Mesendoderm (in vitro differentiated cells): Measurements from ENCODE around the gene MFSD6.
A peak's percentile ranks its signal among the peaks of the same experiment; 100 is the strongest.

Source experiments
- DNase-seq: peaks from one replicate; pipeline ENCODE4 v3.0.0; 2013
- H2AK5ac ChIP-seq: 2 replicates; pipeline ENCODE4 v1.6.1; 2013; ENCODE audit warnings: low read length, inconsistent platforms
- H2BK120ac ChIP-seq: 2 replicates; pipeline ENCODE4 v1.6.1; 2013; ENCODE audit warnings: low read depth, mild to moderate bottlenecking, low read length, moderate library complexity, mixed read lengths
- H2BK15ac ChIP-seq: replicated peaks from 2 replicates; pipeline ENCODE4 v1.6.1; 2013; ENCODE audit warnings: low read depth, mild to moderate bottlenecking, moderate library complexity
- H2BK5ac ChIP-seq: 2 replicates; pipeline ENCODE4 v1.6.1; 2013; ENCODE audit warnings: low read length, inconsistent platforms
- H3K18ac ChIP-seq: 2 replicates; pipeline ENCODE4 v1.6.1; 2013; ENCODE audit warnings: mild to moderate bottlenecking, low read length, mixed read lengths
- H3K23ac ChIP-seq: one replicate; pipeline ENCODE4 v1.6.1; 2013; ENCODE audit warnings: low read length
- H3K27ac ChIP-seq: 2 replicates; pipeline ENCODE4 v1.5.1; 2013; ENCODE audit warnings: low read depth, mild to moderate bottlenecking, inconsistent platforms, low read length, moderate library complexity
- H3K27me3 ChIP-seq: 2 replicates; pipeline ENCODE4 v1.6.1; 2013; ENCODE audit warnings: low read length, control low read depth, mild to moderate bottlenecking, inconsistent platforms; ENCODE audit not compliant: insufficient read depth, poor library complexity
- H3K36me3 ChIP-seq: 2 replicates; pipeline ENCODE4 v1.6.1; 2013; ENCODE audit warnings: low read length, inconsistent platforms; ENCODE audit not compliant: control insufficient read depth, insufficient read depth
- H3K4ac ChIP-seq: one replicate; pipeline ENCODE4 v1.6.1; 2013; ENCODE audit warnings: low read depth, mild to moderate bottlenecking, low read length, moderate library complexity
- H3K4me1 ChIP-seq: 2 replicates; pipeline ENCODE4 v1.6.1; 2013; ENCODE audit warnings: low read depth, low read length, inconsistent platforms; ENCODE audit not compliant: control insufficient read depth
- H3K4me2 ChIP-seq: 2 replicates; pipeline ENCODE4 v1.6.1; 2013; ENCODE audit warnings: low read length
- H3K4me3 ChIP-seq: 2 replicates; pipeline ENCODE4 v1.5.1; 2013; ENCODE audit warnings: mild to moderate bottlenecking, low read length
- H3K56ac ChIP-seq: one replicate; pipeline ENCODE4 v1.6.1; 2013; ENCODE audit warnings: low read length
- H3K79me1 ChIP-seq: 2 replicates; pipeline ENCODE4 v1.6.1; 2013; ENCODE audit warnings: low read length, inconsistent platforms
- H3K79me2 ChIP-seq: 2 replicates; pipeline ENCODE4 v1.6.1; 2013; ENCODE audit warnings: mild to moderate bottlenecking, low read length; ENCODE audit not compliant: control insufficient read depth, insufficient read depth
- H3K9ac ChIP-seq: 2 replicates; pipeline ENCODE4 v1.6.1; 2013; ENCODE audit warnings: low read length, inconsistent platforms
- H4K5ac ChIP-seq: one replicate; pipeline ENCODE4 v1.6.1; 2013; ENCODE audit warnings: low read length
- H4K8ac ChIP-seq: one replicate; pipeline ENCODE4 v1.6.1; 2013; ENCODE audit warnings: low read depth, mild to moderate bottlenecking, control low read depth, low read length, moderate library complexity
- WGBS: extraction: QIAGEN DNeasy Blood & Tissue Kit; methylation state at CpG from one replicate; pipeline ENCODE4 v1.1.7; 2013; ENCODE audit warnings: low lambda C conversion rate, missing lambda C conversion rate; ENCODE audit not compliant: insufficient coverage; ENCODE audit errors: extremely low coverage; 5-methylcytosine and 5-hydroxymethylcytosine counted together

MFSD6 gene

GRCh38 chr2:190533968-190534309 lies 125.8 kb downstream of the MFSD6 start:
- no peaks in the 10 kb centered on the region for H3K36me3 ChIP-seq
- H4K5ac ChIP-seq: peak overlapping the region; percentile 33
- H3K27me3 ChIP-seq: no peaks in the 10 kb centered on the region
- no peak overlapping the region for H3K4ac ChIP-seq
- H4K8ac ChIP-seq: no peak overlapping the region
- no peak overlapping the region for H3K23ac ChIP-seq
- no peak overlapping the region for H2BK5ac ChIP-seq
- H3K4me2 ChIP-seq: peak overlapping the region; percentile 63
- H3K4me1 ChIP-seq: peaks cover 6% of the 10 kb centered on the region
- H2AK5ac ChIP-seq: no peak overlapping the region
- H3K4me3 ChIP-seq: no peak overlapping the region
- peak overlapping the region; percentile 88 for H3K18ac ChIP-seq
- no peaks in the 10 kb centered on the region for H3K79me2 ChIP-seq
- WGBS: no CpG with 5 or more reads among the region's 13 CpGs
- peak overlapping the region; percentile 75 for H3K27ac ChIP-seq
- H3K9ac ChIP-seq: peak overlapping the region; percentile 88
- H2BK120ac ChIP-seq: no peak overlapping the region
- no peaks in the 10 kb centered on the region for H3K79me1 ChIP-seq
- H2BK15ac ChIP-seq: no peak overlapping the region
- no peak for DNase-seq
- H3K56ac ChIP-seq: peak overlapping the region; percentile 92

GRCh38 chr2:190534310-190535120 lies 126.4 kb downstream of the MFSD6 start, which contains the start of gene NEMP2:
NEMP2 (minus strand) TSS chr2:190534722; CDS start chr2:190534655, 67 bp downstream.
- H3K79me1 ChIP-seq: no peaks in the 10 kb centered on the region
- no peak within 1 kb of the TSS for H2BK15ac ChIP-seq
- WGBS: no CpG with 5 or more reads among the region's 92 CpGs
- H3K18ac ChIP-seq: peak within 1 kb of the TSS; percentile 88
- DNase-seq: peak; percentile 90
- no peak within 1 kb of the TSS for H2AK5ac ChIP-seq
- peak within 1 kb of the TSS; percentile 74 for H3K23ac ChIP-seq
- peak within 1 kb of the TSS; percentile 63 for H3K4me2 ChIP-seq
- H4K8ac ChIP-seq: no peak within 1 kb of the TSS
- peak within 1 kb of the TSS; percentile 92 for H3K56ac ChIP-seq
- H2BK5ac ChIP-seq: peak within 1 kb of the TSS; percentile 53
- H2BK120ac ChIP-seq: peak within 1 kb of the TSS; percentile 21
- H3K36me3 ChIP-seq: no peaks in the 10 kb centered on the region
- H3K4ac ChIP-seq: peak within 1 kb of the TSS; percentile 58
- peak within 1 kb of the TSS; percentile 33 for H4K5ac ChIP-seq
- H3K4me3 ChIP-seq: peak within 1 kb of the TSS; percentile 35
- H3K9ac ChIP-seq: peak within 1 kb of the TSS; percentile 88
- H3K27ac ChIP-seq: peak within 1 kb of the TSS; percentile 75
- peaks cover 6% of the 10 kb centered on the region for H3K4me1 ChIP-seq
- H3K27me3 ChIP-seq: no peaks in the 10 kb centered on the region
- H3K79me2 ChIP-seq: no peaks in the 10 kb centered on the region

- no peak overlapping the region for H2BK15ac ChIP-seq
- WGBS: no CpG with 5 or more reads among the region's 7 CpGs
- H3K36me3 ChIP-seq: no peaks in the 10 kb centered on the region
- no peak overlapping the region for H2AK5ac ChIP-seq
- peak overlapping the region; percentile 88 for H3K9ac ChIP-seq
- H3K4me3 ChIP-seq: peak overlapping the region; percentile 35
- no peak overlapping the region for H3K4ac ChIP-seq
- H3K4me2 ChIP-seq: peak overlapping the region; percentile 45
- no peak for DNase-seq
- peak overlapping the region; percentile 75 for H3K27ac ChIP-seq
- no peaks in the 10 kb centered on the region for H3K79me2 ChIP-seq
- H4K5ac ChIP-seq: no peak overlapping the region
- no peak overlapping the region for H2BK120ac ChIP-seq
- no peak overlapping the region for H3K23ac ChIP-seq
- H3K4me1 ChIP-seq: peaks cover 6% of the 10 kb centered on the region
- H3K56ac ChIP-seq: peak overlapping the region; percentile 92
- H3K27me3 ChIP-seq: no peaks in the 10 kb centered on the region
- H3K18ac ChIP-seq: peak overlapping the region; percentile 88
- H2BK5ac ChIP-seq: no peak overlapping the region
- H4K8ac ChIP-seq: no peak overlapping the region
- no peaks in the 10 kb centered on the region for H3K79me1 ChIP-seq
Observed at GRCh38 chr2:190535121-190535439, 126.9 kb downstream of the MFSD6 start.

- no peak overlapping the region for H3K4ac ChIP-seq
- H2BK5ac ChIP-seq: no peak overlapping the region
- H3K4me3 ChIP-seq: no peak overlapping the region
- H3K56ac ChIP-seq: peak overlapping the region; percentile 26
- no CpG with 5 or more reads among the region's 1 CpG for WGBS
- no peaks in the 10 kb centered on the region for H3K79me1 ChIP-seq
- peaks cover 6% of the 10 kb centered on the region for H3K4me1 ChIP-seq
- H2BK120ac ChIP-seq: peak overlapping the region; percentile 21
- DNase-seq: no peak
- H3K9ac ChIP-seq: no peak overlapping the region
- no peak overlapping the region for H3K27ac ChIP-seq
- no peak overlapping the region for H4K8ac ChIP-seq
- no peaks in the 10 kb centered on the region for H3K79me2 ChIP-seq
- no peak overlapping the region for H2BK15ac ChIP-seq
- H3K18ac ChIP-seq: no peak overlapping the region
- H4K5ac ChIP-seq: no peak overlapping the region
- H3K27me3 ChIP-seq: no peaks in the 10 kb centered on the region
- no peak overlapping the region for H2AK5ac ChIP-seq
- H3K4me2 ChIP-seq: no peak overlapping the region
- no peak overlapping the region for H3K23ac ChIP-seq
- no peaks in the 10 kb centered on the region for H3K36me3 ChIP-seq
Observed at GRCh38 chr2:190535586-190535985, 127.4 kb downstream of the MFSD6 start.

- H3K23ac ChIP-seq: no peak overlapping the region
- H3K27me3 ChIP-seq: no peaks in the 10 kb centered on the region
- no peaks in the 10 kb centered on the region for H3K36me3 ChIP-seq
- H2BK15ac ChIP-seq: no peak overlapping the region
- no peaks in the 10 kb centered on the region for H3K79me1 ChIP-seq
- no peak overlapping the region for H3K4me3 ChIP-seq
- no peak overlapping the region for H3K4me2 ChIP-seq
- peaks cover 6% of the 10 kb centered on the region for H3K4me1 ChIP-seq
- H3K56ac ChIP-seq: no peak overlapping the region
- no CpG with 5 or more reads among the region's 1 CpG for WGBS
- H3K9ac ChIP-seq: no peak overlapping the region
- H2BK120ac ChIP-seq: no peak overlapping the region
- DNase-seq: peak; percentile 77
- H2AK5ac ChIP-seq: no peak overlapping the region
- H3K4ac ChIP-seq: no peak overlapping the region
- H3K18ac ChIP-seq: no peak overlapping the region
- H3K27ac ChIP-seq: no peak overlapping the region
- H4K8ac ChIP-seq: no peak overlapping the region
- no peaks in the 10 kb centered on the region for H3K79me2 ChIP-seq
- H4K5ac ChIP-seq: no peak overlapping the region
- no peak overlapping the region for H2BK5ac ChIP-seq
Observed at GRCh38 chr2:190537765-190538164, 129.6 kb downstream of the MFSD6 start.

GRCh38 chr2:190538201-190538600 lies 130.0 kb downstream of the MFSD6 start:
- Histone ChIP-seq H3K4me3 (no peak overlapping the region), H3K79me1 (no peaks in the 10 kb centered on the region), H3K27me3 (no peaks in the 10 kb centered on the region), H2BK120ac (no peak overlapping the region), H2AK5ac (no peak overlapping the region), H3K18ac (no peak overlapping the region), H3K4me2 (no peak overlapping the region), H2BK5ac (no peak overlapping the region), H3K36me3 (no peaks in the 10 kb centered on the region), H4K5ac (no peak overlapping the region), H3K27ac (no peak overlapping the region), H2BK15ac (no peak overlapping the region), H3K4me1 (peaks cover 6% of the 10 kb centered on the region), H3K9ac (no peak overlapping the region), H3K4ac (no peak overlapping the region), H3K79me2 (no peaks in the 10 kb centered on the region), H3K23ac (no peak overlapping the region), H4K8ac (no peak overlapping the region), H3K56ac (no peak overlapping the region)
- DNase-seq: no peak
